Dermis blood vessel endothelial cell (primary cell): Measurements from ENCODE around the gene ARL5B. TPM values are rescaled to one million over a fixed set of nuclear protein-coding genes. Genes with fewer than 3 reads are reported as not detected.

Experiments
- DNase-seq: peaks from one replicate; pipeline ENCODE4 v3.0.0; 2010
- total RNA-seq: library from RNA; depleted of rRNA; stranded (reverse); fragments of >200 nt; gene quantifications from 2 replicates; pipeline ENCODE4 v1.2.3, GENCODE V29; 2014

ARL5B gene
- total RNA-seq, 1 donor from 2014 or later = 23.0 TPM

GRCh38 chr10:18659819-18660535, 746 bp downstream of the ARL5B start:
- peak; percentile 55 for DNase-seq

- DNase-seq = no peak
These were observed 1.7 kb downstream of the ARL5B start for GRCh38 chr10:18660816-18661431.

- no peak for DNase-seq
These were observed 5.7 kb downstream of the ARL5B start for GRCh38 chr10:18664841-18665478.

DNA sequence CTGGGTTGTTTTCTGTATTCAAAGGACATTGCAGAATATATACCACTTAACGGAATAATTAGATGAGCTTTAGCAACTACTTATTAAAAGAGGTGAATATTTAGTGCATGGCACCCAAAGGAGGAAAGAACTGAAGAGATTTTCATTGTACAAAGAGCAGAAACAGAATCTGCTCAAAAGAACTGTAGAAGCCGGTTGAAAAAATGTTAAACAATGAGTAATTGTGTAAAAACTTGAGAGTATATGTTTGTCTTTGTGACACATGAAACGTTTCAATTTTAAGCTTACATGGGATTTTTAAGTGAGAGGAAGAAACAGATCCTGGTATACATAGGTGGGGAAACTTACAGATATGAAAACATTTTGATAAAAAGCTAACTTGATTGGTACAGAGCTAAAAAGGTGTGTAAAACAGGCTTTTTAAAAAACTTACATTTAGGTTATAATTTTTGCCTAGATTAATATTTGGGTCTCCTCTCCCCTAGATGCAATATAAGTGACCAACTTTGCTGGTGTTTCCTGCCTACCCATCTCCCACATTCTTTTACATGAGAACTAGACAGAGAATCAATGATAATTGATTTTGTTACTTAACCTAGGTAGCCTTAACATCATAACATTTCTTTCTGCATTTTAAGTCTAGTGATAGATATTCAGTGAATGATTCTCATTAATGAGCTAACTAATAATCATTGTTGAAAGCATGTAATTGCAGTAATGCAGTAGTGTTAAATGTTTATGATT, 6.8 kb downstream of the ARL5B start:
- DNase-seq = no peak

DNA sequence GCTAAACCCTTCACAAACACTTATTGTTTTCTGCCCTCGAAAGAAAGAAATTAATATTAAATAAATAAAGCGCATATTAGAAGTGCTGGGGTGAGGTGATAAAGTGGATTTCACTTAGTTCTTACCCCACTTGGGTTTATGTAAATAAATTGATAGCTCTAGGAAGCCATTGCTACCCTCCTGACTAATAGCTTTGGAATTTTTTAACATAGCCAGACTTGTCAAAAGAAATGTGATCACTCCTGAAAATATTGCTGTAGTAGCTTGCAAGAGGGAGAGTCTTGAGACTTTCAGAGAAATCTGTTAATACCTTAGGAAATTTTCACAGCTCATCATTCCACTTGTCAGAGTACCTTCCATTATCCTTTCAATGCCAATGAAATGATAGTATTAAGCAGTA, 7.6 kb downstream of the ARL5B start:
- DNase-seq = peak; percentile 49

DNA sequence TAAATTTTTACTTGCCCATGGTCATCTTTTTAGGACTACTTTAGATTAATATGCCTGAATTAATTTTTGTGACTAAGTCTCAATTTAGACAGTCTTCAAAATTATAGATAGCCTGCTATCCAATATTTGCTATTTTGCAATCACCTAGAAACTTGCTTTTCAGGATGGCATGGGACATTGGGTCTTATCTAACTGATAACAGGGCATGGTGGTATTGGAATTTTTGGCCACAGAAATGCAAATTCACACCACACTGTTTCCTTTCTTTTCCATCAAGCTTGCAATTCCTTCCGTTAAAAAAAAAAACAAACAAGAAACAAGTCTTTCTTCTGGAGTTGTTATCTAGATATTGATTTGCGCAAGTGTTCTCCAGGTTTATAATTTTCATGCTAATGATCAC, 8.8 kb downstream of the ARL5B start:
- DNase-seq = no peak

- no peak for DNase-seq
These were observed 16.0 kb downstream of the ARL5B start for GRCh38 chr10:18675086-18675801.

- DNase-seq = no peak
These were observed 21.5 kb downstream of the ARL5B start for GRCh38 chr10:18680754-18681153.

DNA sequence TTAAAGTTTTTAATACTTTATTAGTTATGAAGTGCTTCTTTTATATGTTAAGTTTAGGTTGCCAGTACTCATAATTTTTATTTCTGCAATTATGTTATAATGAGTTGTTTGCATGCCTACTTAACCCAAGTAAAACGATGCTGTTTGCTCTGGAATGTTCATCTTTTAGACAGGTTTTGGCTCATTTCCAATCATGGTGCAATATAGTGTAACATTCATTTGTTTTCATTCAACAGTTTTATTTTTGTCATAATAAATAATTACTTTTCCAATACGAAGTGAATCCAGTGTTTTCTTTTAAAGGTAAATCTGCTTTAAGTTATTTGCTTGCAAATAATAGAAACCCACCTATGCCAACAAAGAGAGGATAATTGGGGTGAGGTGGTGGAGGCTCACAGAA, 22.1 kb downstream of the ARL5B start:
- no peak for DNase-seq

DNA sequence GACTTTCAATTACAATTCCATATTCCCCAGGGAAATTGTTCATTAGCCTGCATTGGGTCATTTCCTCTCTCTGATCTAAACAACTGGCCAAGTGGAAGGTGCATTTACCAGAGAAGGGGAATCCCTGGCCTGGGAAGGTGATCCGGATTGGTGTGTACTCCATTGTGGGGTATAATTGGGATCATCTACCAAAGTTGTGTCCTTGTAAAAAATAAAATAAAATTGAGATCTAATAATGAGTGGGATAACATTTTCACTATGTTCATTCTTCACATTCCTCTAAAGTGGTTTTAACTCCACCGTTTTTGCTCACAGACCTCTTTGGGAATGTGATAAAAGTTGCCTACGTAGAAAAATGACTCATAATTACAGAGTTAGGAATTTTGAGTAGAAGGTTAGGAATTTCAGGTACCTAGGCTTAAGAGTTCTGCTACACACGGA, 22.8 kb downstream of the ARL5B start:
- peak; percentile 28 for DNase-seq

DNA sequence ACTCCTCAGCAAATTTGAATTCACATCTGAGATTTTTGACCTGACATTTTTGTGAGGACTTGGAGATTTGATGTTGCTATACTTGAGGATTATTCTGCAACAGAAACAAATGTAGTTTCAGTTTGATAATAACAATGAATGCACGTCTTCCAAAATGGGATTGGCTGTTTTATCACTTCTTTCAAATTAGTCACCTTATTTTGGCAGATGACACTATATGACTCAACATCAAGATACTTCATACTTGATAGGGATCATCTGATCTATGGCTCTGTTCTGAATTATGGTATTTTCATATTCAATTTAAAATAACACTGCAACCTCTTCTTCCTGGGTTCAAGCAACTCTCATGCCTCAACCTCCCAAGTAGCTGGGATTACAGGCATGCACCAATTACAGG, 24.2 kb downstream of the ARL5B start:
- DNase-seq = no peak

DNA sequence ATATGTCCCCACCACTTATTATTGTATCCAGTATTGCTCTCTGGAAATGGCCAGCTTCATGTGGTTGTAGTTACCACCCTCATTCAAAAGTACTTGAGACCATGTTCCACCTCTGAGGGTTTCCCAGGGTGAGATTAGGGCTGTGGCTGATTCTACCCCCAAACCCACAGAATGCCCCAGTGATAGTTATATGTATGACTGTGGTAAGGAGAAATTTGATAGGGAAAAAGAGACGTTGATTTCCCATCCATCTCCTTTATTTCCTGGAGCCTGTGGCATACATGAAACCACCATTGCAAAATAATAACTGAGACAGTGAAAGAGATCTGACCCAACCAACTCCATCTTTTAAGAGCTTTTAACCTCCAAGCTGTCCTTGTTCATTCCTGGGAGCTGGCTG, 25.2 kb downstream of the ARL5B start:
- DNase-seq = no peak

DNA sequence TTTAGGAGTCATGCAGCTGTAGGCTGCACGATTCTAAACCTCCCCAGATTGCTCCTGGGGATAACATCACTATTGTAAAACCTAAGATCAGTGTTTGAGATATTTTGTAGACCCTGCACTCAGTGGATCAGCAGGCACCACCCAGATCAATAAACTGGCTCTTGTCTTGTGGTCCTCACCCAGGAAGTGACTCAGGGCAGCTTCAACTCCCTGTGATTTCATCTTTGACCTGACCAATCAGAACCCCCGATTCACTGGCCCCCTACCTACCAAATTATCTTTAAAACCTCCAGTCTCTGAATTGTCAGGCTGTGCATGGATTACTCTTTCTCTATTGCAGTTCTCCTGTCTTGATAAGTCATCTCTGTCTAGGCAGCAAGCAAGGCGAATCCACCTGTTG, 25.7 kb downstream of the ARL5B start:
- no peak for DNase-seq

GRCh38 chr10:18685555-18685954, 26.3 kb downstream of the ARL5B start:
- DNase-seq = no peak

GRCh38 chr10:18687195-18687594, 28.0 kb downstream of the ARL5B start:
- no peak for DNase-seq

DNA sequence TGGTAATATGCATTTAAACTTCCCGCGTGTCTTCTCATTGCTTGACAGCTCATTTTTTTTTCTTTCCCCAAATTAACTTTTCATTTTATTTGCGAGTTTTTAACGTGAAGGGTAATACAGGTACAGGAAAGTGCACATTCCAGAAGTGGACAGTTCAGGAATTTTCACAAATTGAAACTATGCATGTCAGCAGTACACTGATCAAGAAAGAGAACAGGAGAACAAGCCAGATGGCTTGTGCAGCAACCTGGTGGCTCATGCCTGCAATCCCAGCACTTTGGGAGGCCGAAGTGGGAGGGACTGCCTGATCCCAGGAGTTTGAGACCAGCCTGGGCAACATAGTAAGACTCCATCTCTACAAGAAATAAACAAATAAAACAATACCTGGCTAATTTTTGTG, 28.5 kb downstream of the ARL5B start:
- DNase-seq = no peak

- peak; percentile 21 for DNase-seq
These were observed 30.3 kb downstream of the ARL5B start for GRCh38 chr10:18689498-18689897.

DNA sequence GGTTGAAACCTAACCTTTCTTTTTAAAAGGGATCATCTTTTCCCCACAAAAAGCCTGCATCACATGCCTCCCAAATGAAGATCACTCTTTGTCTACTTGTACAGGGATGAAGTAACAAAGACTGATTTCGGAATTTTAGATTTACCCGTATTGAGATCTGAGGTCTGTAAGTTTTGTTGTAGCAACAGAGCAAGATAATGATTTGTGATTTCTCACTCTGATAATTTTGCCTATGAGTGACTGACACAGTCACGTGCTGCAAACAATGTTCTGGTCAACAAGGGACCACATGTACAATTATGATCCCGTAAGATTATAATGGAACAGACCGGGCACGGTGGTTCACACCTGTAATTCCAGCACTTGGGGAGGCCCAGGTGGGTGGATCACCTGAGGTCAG, 31.3 kb downstream of the ARL5B start:
- DNase-seq = no peak

DNA sequence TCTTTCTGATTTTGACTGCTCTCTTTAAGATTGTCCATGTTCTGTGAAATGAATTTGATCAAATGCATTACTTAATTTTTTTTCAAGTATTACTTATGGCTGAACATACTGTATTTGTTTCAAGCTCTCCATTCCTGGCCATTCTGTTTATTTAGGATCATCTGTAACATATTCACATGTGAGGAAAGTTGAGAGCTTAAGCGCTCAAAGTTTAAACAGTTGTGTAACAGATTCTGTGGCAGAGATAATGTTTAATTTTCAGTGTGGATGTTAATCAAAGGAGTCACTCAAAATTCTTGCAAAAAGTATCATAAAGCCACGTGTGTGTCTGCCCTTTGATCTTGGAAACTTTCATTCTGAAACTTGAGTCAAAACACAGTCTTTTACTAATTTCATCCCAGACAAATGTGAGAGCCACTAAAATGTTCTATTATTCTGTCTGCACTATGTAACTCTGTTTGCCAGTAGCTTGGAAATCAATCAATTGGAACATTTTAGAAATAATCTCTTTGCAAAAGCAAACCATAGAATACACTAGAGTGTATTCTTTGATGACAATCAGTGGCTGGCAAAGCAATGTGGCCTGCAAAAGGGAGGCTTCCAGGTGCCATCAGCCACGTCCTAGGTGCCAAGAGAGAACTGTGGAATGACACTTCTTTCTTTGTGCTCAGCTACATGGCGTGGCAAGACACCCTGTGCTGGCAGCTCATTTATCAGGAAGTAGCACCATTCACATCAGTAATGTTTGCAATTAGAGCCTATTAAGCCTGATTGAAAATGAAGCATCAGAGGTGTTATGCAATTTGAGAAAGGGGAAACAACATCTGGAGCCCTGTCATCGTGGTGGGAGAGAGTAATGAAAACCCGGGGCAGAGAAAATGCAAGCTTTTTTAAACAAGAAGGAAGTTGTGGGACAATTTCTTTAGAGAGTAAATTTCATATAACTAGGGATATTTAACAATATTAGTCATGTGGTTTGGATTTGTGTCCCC, 40.9 kb downstream of the ARL5B start:
- no peak for DNase-seq

- no peak for DNase-seq
These were observed 44.3 kb downstream of the ARL5B start for GRCh38 chr10:18703521-18703920.

DNA sequence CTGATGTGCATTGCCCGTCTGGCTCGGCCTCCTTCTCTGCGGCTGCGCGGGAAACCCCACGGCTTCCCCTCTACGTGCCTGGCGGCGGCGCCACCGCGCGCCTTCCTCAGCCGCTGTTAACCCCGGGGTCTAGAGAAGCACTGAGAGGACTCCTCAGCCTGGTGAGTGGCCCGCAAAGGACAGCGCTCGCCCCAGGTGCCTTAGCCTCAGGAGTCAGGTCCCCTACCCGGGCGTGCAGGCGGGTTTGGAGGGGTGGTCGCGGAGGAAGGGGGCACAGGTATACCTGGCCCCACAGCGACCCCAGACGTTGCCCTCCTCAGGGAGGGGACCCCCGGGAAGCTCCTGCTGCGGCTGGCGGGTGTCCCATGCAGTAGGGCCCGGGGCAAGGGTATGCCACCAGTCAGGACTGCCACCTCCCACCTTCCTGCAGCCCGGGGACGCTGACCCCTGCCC, 51.0 kb downstream of the ARL5B start:
- DNase-seq = no peak
